GM12878 (cell line): ENCODE measurements around the gene SARS1.

Experiments used
- CTCF ChIP-seq, 3 experiments: IDR thresholded peaks in 2 of 3; conservative IDR thresholded peaks in 1 of 3; 2 replicates each; pipeline ENCODE4 v1.5.1; 2011; ENCODE audit warnings: low read depth in 3 of 3, low read length in 3 of 3, mild to moderate bottlenecking in 3 of 3, control low read depth in 2 of 3, moderate library complexity in 2 of 3, inconsistent platforms in 1 of 3, mixed read lengths in 1 of 3; ENCODE audit not compliant: control insufficient read depth in 2 of 3, insufficient read depth in 1 of 3; ENCODE audit errors: extremely low read depth in 1 of 3
- E2F8 ChIP-seq: fragments of 450-650 bp; IDR thresholded peaks from 2 replicates; pipeline ENCODE4 v1.6.1; 2018; ENCODE audit warnings: mild to moderate bottlenecking, low read depth, moderate library complexity; ENCODE audit not compliant: partially characterized antibody
- EP300 ChIP-seq, 2 experiments: fragments of 150-350 bp in 1 of 2; IDR thresholded peaks; 2 replicates each; pipeline ENCODE4 v1.6.1; 2011 to 2012; ENCODE audit warnings: low read depth in 2 of 2, low read length in 2 of 2, borderline replicate concordance in 1 of 2, improper control_type of control experiment in 1 of 2, inconsistent platforms in 1 of 2; ENCODE audit not compliant: control insufficient read depth in 1 of 2
- FOS ChIP-seq: IDR thresholded peaks from 3 replicates; pipeline ENCODE4 v1.6.1; 2011; ENCODE audit warnings: borderline replicate concordance; ENCODE audit not compliant: insufficient read length; ENCODE audit errors: extremely low read depth
- JUND ChIP-seq: IDR thresholded peaks from 2 replicates; pipeline ENCODE4 v1.6.1; 2012; ENCODE audit warnings: low read depth, mild to moderate bottlenecking, low read length, improper control_type of control experiment, moderate library complexity
- PAX5 ChIP-seq: IDR thresholded peaks from 2 replicates; pipeline ENCODE4 v1.6.1; 2011; ENCODE audit warnings: low read depth, low read length, borderline replicate concordance
- POLR2AphosphoS5 ChIP-seq: IDR thresholded peaks from 2 replicates; pipeline ENCODE4 v1.6.1; 2011; ENCODE audit warnings: mild to moderate bottlenecking, low read length, inconsistent platforms
- RFX5 ChIP-seq: IDR thresholded peaks from 2 replicates; pipeline ENCODE4 v1.6.1; 2011; ENCODE audit warnings: low read depth, low read length, improper control_type of control experiment
- ZNF207 ChIP-seq: fragments of 450-650 bp; IDR thresholded peaks from 2 replicates; pipeline ENCODE4 v1.6.1; 2014; ENCODE audit warnings: antibody characterized with exemption, mild to moderate bottlenecking, borderline replicate concordance

DNA sequence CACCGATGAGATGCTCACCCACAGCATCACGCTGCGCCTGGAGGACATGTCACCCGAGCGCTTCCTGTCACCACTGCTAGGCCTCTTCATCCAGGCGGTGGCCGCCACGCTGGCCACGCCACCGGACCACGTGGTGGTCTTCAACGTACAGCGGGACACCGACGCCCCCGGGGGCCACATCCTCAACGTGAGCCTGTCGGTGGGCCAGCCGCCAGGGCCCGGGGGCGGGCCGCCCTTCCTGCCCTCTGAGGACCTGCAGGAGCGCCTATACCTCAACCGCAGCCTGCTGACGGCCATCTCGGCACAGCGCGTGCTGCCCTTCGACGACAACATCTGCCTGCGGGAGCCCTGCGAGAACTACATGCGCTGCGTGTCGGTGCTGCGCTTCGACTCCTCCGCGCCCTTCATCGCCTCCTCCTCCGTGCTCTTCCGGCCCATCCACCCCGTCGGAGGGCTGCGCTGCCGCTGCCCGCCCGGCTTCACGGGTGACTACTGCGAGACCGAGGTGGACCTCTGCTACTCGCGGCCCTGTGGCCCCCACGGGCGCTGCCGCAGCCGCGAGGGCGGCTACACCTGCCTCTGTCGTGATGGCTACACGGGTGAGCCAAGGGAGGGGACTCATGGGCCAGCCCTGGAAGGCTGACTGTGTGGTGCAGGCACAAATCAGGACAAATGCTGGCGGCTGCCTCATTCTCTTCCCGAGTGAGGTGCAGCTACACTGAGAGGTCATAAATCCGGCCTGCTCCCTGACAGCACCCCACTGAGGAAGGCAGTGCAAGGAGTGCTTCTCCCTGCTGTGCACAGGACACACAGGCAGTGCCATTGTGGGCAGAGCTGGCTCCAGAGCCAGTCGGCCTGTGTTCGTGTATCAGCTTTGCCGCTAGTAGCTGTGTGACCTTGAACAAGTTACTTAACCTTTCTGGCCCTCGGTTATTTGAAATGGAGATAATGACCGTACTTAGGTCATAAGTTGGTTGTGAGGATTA lies 45.1 kb downstream of the SARS1 start:
- TF ChIP-seq CTCF (IDR thresholded peaks at IDR 0.05 in 2 of 3, conservative IDR thresholded peaks at IDR 0.05 in 1 of 3; ENCODE audit: control insufficient read depth in 2 of 3, extremely low read depth in 1 of 3, insufficient read depth in 1 of 3, low read depth in 3 of 3, low read length in 3 of 3) = no peak
- TF ChIP-seq PAX5 = no peak
- TF ChIP-seq JUND = no peak
- TF ChIP-seq ZNF207 = no peak
- no peak for TF ChIP-seq POLR2AphosphoS5
- TF ChIP-seq EP300 (IDR thresholded peaks at IDR 0.05; ENCODE audit: borderline replicate concordance in 1 of 2, control insufficient read depth in 1 of 2, low read depth in 2 of 2, low read length in 2 of 2) = no peak
- no peak for TF ChIP-seq FOS
- TF ChIP-seq RFX5 = no peak
- no peak for TF ChIP-seq E2F8
